Measurements from ENCODE around the gene CES4A. TPM values are rescaled to one million over a fixed set of nuclear protein-coding genes. Genes with fewer than 3 reads are reported as not detected.
A peak's percentile ranks its signal among the peaks of the same experiment; 100 is the strongest.
"Not testable (repeated sequence)": the region's sequence is repeated elsewhere in the genome, so short reads cannot be mapped to it uniquely, and the experiment has no call there.

The CES4A gene
- polyA plus RNA-seq, 10 donors = 1.5 to 7.0 (median 2.9) TPM

GRCh38 chr16:66984892-66985311 lies 3.5 kb upstream of the CES4A start:
- DNase-seq = no peak

GRCh38 chr16:66986559-66986958 lies 1.8 kb upstream of the CES4A start:
- DNase-seq = no peak

- no peak for DNase-seq
Observed at GRCh38 chr16:66991545-66992077, 3.2 kb downstream of the CES4A start.

GRCh38 chr16:66993558-66993957 lies 5.2 kb downstream of the CES4A start:
- DNase-seq = not testable (repeated sequence)

- DNase-seq = no peak
Observed at GRCh38 chr16:66996324-66996982, 8.1 kb downstream of the CES4A start.

GRCh38 chr16:66996983-66997358 lies 8.6 kb downstream of the CES4A start:
- DNase-seq = no peak

- peak in 2 of 3 donors; percentile 40 to 73 for DNase-seq
Observed at GRCh38 chr16:67000384-67001351, 12.3 kb downstream of the CES4A start.

- no peak for DNase-seq
Observed at GRCh38 chr16:67001726-67002125, 13.3 kb downstream of the CES4A start.

GRCh38 chr16:67006930-67007658 lies 18.7 kb downstream of the CES4A start:
- no peak for DNase-seq

GRCh38 chr16:67009158-67009557 lies 20.8 kb downstream of the CES4A start:
- DNase-seq = no peak

- DNase-seq = no peak
Observed at GRCh38 chr16:67011274-67011673, 22.9 kb downstream of the CES4A start.

- DNase-seq = peak in 2 of 3 donors; percentile 66 to 85
Observed at GRCh38 chr16:67013233-67013822, 24.9 kb downstream of the CES4A start.

- DNase-seq = peak; percentile 72 to 92 (median 84)
Observed at GRCh38 chr16:67013823-67014633, 25.6 kb downstream of the CES4A start.

- peak in 1 of 3 donors; percentile 50 for DNase-seq
Observed at GRCh38 chr16:67014634-67015312, 26.4 kb downstream of the CES4A start.

- no peak for DNase-seq
Observed at GRCh38 chr16:67015313-67015731, 26.9 kb downstream of the CES4A start.

- no peak for DNase-seq
Observed at GRCh38 chr16:67016143-67016542, 27.8 kb downstream of the CES4A start.

- no peak for DNase-seq
Observed at GRCh38 chr16:67016681-67017420, 28.5 kb downstream of the CES4A start.

GRCh38 chr16:67017421-67017750 lies 29.0 kb downstream of the CES4A start:
- DNase-seq = no peak

GRCh38 chr16:67017810-67018488 lies 29.6 kb downstream of the CES4A start:
- peak; percentile 58 to 79 (median 74) for DNase-seq

All from muscle of back (tissue), 11 donors.